A673 (cell line): ENCODE data around the gene EHD4.

Experiments used
- EZH2 ChIP-seq: fragments of 200-600 bp; sonication (generic); IDR thresholded peaks from 2 replicates; pipeline ENCODE4 v1.6.1; 2017; ENCODE audit warnings: borderline replicate concordance, low read depth, mild to moderate bottlenecking, mixed read lengths, antibody characterized with exemption, low read length; ENCODE audit not compliant: poor library complexity, severe bottlenecking
- TF ChIP-seq, protein P1 (sequence below): fragments of 300-800, 200-600 bp; sonication (generic); conservative IDR thresholded peaks from 2 replicates; pipeline ENCODE4 v1.5.1; 2017; ENCODE audit warnings: low read depth, mild to moderate bottlenecking, antibody characterized with exemption, low read length, moderate library complexity, mixed read lengths

DNA sequence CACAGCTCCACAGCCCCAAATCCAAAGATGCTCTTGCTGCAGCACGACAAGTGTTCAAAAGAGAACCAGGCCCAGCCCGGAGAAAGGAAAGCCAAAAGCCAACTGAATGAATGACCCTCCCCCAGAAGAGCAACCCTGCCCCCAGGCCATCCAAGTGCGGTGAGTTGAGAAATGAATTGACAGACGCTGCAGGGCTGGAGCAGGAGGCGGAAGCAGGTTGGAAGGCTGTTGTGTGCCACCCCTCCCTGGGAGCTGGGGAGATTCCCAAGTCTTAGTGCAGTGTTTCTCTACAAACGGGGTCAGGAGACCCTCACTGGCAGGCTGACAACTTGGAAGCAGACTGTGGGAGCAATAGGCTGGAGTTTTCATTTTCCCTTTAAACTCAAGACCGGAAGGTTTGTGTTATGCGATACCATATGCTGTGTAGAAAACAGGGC, 75.0 kb downstream of the EHD4 start:
- TF ChIP-seq, protein P1, sequence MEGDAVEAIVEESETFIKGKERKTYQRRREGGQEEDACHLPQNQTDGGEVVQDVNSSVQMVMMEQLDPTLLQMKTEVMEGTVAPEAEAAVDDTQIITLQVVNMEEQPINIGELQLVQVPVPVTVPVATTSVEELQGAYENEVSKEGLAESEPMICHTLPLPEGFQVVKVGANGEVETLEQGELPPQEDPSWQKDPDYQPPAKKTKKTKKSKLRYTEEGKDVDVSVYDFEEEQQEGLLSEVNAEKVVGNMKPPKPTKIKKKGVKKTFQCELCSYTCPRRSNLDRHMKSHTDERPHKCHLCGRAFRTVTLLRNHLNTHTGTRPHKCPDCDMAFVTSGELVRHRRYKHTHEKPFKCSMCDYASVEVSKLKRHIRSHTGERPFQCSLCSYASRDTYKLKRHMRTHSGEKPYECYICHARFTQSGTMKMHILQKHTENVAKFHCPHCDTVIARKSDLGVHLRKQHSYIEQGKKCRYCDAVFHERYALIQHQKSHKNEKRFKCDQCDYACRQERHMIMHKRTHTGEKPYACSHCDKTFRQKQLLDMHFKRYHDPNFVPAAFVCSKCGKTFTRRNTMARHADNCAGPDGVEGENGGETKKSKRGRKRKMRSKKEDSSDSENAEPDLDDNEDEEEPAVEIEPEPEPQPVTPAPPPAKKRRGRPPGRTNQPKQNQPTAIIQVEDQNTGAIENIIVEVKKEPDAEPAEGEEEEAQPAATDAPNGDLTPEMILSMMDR: no peak
- TF ChIP-seq EZH2: no peak
